Measurements from ENCODE around the gene DOCK3.

Gene DOCK3

DNA sequence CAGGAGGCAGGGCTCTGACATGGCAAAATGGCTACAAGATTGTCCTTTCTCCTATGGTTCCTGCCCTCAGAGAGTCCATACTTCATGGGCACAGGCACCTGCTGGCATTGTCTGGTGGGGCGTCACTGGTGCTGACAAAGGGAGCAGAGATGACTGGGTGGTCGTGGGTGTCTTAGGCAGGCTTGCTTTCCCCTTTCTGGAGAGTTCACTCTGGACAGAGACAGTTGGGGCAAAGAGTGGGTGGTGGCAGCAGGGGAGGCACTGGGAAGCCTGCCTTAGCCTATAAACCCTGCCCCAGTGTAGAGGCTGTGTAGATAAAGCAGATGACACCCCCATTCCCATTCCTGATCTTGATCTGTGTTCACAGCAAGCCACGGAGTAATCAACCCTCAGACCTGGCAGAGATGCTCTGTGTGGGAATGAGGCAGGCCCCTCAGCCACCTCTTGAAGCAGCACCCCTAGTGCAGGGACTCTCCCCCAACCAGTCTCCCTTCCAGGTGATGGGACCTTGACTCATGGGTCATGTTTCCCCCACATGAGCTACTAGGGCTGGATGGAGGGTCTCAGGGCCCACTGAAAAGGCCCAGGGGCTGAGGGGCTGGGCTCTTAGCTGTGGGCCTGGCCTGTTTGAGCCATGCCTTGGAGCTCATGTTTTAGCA, 20.7 kb upstream of the DOCK3 start:
- no peak overlapping the region for H3K27ac ChIP-seq (ENCODE audit: low read length)
- H3K9ac ChIP-seq (ENCODE audit: low read length): no peak overlapping the region
- no peak overlapping the region for H2AFZ ChIP-seq (ENCODE audit: low read depth, low read length)
- no peaks in the 10 kb centered on the region for H3K4me1 ChIP-seq (ENCODE audit: low read length)
- no peaks in the 10 kb centered on the region for H3K27me3 ChIP-seq (ENCODE audit: low read depth, low read length)
- H3K9me3 ChIP-seq (ENCODE audit: insufficient read depth, low read length): no peaks in the 10 kb centered on the region
- TF ChIP-seq, protein P1, sequence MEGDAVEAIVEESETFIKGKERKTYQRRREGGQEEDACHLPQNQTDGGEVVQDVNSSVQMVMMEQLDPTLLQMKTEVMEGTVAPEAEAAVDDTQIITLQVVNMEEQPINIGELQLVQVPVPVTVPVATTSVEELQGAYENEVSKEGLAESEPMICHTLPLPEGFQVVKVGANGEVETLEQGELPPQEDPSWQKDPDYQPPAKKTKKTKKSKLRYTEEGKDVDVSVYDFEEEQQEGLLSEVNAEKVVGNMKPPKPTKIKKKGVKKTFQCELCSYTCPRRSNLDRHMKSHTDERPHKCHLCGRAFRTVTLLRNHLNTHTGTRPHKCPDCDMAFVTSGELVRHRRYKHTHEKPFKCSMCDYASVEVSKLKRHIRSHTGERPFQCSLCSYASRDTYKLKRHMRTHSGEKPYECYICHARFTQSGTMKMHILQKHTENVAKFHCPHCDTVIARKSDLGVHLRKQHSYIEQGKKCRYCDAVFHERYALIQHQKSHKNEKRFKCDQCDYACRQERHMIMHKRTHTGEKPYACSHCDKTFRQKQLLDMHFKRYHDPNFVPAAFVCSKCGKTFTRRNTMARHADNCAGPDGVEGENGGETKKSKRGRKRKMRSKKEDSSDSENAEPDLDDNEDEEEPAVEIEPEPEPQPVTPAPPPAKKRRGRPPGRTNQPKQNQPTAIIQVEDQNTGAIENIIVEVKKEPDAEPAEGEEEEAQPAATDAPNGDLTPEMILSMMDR (IDR thresholded peaks at IDR 0.05; ENCODE audit: low read depth, low read length): no peak
- TF ChIP-seq EZH2phosphoT487 (IDR thresholded peaks at IDR 0.05; ENCODE audit: low read depth): no peak
- H4K20me1 ChIP-seq (ENCODE audit: insufficient read depth, low read length): no peaks in the 10 kb centered on the region
- H3K79me2 ChIP-seq (ENCODE audit: low read length): no peaks in the 10 kb centered on the region
- H3K4me3 ChIP-seq (ENCODE audit: low read length): no peak overlapping the region
- no peak overlapping the region for H3K4me2 ChIP-seq (ENCODE audit: low read length)
- H3K36me3 ChIP-seq (replicated peaks; ENCODE audit: low read depth, low read length): peaks cover 1% of the 10 kb centered on the region

DNA sequence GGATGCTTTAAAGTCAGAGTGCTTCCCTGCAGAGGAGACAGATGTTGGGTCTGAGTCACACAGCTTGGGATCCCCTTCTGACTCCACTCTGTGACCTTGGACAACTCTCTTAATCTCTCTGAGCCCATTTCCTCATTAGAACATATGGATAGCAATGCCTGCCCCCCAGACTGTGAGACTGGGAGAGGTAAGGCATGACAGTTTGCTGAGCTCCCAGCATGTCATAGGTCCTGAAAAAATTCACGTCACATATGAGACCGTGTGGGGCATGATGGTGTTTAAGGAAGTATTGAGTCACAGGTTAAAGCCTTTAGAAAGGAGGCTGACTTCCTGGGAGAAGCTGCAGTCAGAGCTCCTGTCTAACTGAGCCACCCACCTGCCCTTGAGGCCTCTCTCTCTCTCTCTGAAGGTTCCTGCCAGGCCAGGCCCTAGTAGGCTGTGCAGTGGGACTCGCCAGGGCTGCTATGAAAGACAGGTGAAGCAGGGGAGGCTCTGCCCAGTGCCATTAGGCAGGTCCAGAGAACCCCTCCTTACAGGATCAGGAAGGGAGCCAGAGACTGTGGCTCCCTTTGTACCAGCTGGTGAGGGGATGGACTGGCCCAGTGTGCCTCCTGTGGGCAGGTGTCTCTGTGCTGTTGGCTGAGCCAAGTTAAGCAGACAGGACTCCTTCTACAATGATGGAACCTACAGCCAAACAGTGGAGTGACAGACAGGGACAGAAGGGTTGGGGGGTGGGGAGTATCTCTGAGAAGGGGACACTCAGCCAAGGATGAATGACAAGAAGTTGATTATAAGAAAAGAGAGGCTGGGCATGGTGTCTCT, 19.5 kb upstream of the DOCK3 start:
- H3K79me2 ChIP-seq (ENCODE audit: low read length): no peaks in the 10 kb centered on the region

DNA sequence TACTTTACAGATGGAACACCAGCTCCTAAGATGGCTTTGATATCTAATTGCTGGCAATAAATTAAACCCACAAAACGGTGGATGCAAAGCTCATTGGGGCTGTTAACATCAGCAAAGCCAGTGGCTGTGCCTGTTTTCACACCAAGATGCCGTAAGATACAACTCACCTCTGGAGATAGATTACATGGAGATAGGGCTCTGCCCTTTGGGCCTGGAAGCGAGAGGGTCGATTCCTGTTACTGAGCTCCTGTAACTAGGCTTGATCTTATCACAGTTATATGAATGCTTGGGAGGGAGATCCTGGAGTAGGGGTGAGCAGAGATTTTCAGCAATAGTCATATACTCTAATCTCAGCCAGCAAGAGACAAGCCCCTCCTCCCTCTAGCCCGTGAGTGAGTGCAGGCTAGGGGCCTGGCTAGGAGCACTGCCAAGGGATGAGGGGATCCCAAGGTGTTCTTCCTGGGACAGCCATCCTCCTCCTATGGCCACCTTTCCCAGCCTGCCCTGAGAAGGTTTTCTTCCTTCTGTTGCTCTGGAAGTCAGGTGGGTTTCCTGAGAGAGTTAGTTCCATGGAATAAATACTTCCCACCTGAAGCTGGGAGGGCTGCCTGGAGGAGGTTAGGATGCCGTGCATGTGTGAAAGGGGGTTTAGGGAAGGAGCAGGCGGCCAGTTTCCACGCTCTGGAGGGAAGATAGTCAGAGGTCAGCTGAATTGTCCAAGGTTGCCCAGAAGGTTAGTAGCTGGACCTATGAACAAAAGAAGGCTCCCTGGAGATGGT, 18.1 kb upstream of the DOCK3 start:
- no peaks in the 10 kb centered on the region for H3K36me3 ChIP-seq (replicated peaks; ENCODE audit: low read depth, low read length)
- no peak overlapping the region for H3K9ac ChIP-seq (ENCODE audit: low read length)
- no peak overlapping the region for H2AFZ ChIP-seq (ENCODE audit: low read depth, low read length)
- no peaks in the 10 kb centered on the region for H4K20me1 ChIP-seq (ENCODE audit: insufficient read depth, low read length)
- H3K27me3 ChIP-seq (ENCODE audit: low read depth, low read length): no peaks in the 10 kb centered on the region
- H3K4me2 ChIP-seq (ENCODE audit: low read length): no peak overlapping the region
- TF ChIP-seq, protein P1 (IDR thresholded peaks at IDR 0.05; ENCODE audit: low read depth, low read length): no peak
- no peak for TF ChIP-seq EZH2phosphoT487 (IDR thresholded peaks at IDR 0.05; ENCODE audit: low read depth)
- H3K4me3 ChIP-seq (ENCODE audit: low read length): no peak overlapping the region
- H3K79me2 ChIP-seq (ENCODE audit: low read length): no peaks in the 10 kb centered on the region
- no peak overlapping the region for H3K27ac ChIP-seq (ENCODE audit: low read length)
- no peaks in the 10 kb centered on the region for H3K4me1 ChIP-seq (ENCODE audit: low read length)
- no peaks in the 10 kb centered on the region for H3K9me3 ChIP-seq (ENCODE audit: insufficient read depth, low read length)

More for the DNA sequence above, 19.5 kb upstream of the DOCK3 start:
- H3K4me2 ChIP-seq (ENCODE audit: low read length): no peak overlapping the region
- TF ChIP-seq, protein P1 (IDR thresholded peaks at IDR 0.05; ENCODE audit: low read depth, low read length): no peak
- no peak for TF ChIP-seq EZH2phosphoT487 (IDR thresholded peaks at IDR 0.05; ENCODE audit: low read depth)
- H3K9ac ChIP-seq (ENCODE audit: low read length): no peak overlapping the region
- H3K27me3 ChIP-seq (ENCODE audit: low read depth, low read length): no peaks in the 10 kb centered on the region
- no peaks in the 10 kb centered on the region for H3K9me3 ChIP-seq (ENCODE audit: insufficient read depth, low read length)
- no peak overlapping the region for H3K27ac ChIP-seq (ENCODE audit: low read length)
- no peak overlapping the region for H3K4me3 ChIP-seq (ENCODE audit: low read length)
- H4K20me1 ChIP-seq (ENCODE audit: insufficient read depth, low read length): no peaks in the 10 kb centered on the region
- H3K36me3 ChIP-seq (replicated peaks; ENCODE audit: low read depth, low read length): no peaks in the 10 kb centered on the region
- H3K4me1 ChIP-seq (ENCODE audit: low read length): no peaks in the 10 kb centered on the region
- H2AFZ ChIP-seq (ENCODE audit: low read depth, low read length): no peak overlapping the region

DNA sequence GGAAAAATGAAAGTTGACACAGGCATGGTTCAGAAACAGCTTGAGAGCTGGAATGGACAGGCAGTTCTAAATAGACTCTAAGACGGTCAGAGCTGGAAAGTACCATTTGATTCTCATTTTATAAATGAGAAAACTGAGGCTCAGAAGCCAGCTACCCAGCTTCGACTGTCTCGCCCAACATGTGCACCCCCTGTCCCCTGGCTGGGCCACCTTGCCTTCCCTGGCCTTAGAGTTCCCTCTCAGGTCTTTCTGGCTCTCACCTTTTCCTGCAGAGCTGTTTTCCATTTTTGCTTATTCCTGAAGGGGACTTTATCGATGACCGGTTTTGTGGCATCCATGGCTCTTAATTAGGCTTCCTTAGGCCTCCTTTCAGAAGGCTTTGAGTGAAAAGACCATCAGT, 17.3 kb upstream of the DOCK3 start:
- no peak overlapping the region for H3K9ac ChIP-seq (ENCODE audit: low read length)
- H3K27me3 ChIP-seq (ENCODE audit: low read depth, low read length): no peaks in the 10 kb centered on the region
- no peaks in the 10 kb centered on the region for H4K20me1 ChIP-seq (ENCODE audit: insufficient read depth, low read length)
- H3K4me2 ChIP-seq (ENCODE audit: low read length): no peak overlapping the region
- H3K4me3 ChIP-seq (ENCODE audit: low read length): no peak overlapping the region
- no peaks in the 10 kb centered on the region for H3K4me1 ChIP-seq (ENCODE audit: low read length)
- TF ChIP-seq, protein P1 (IDR thresholded peaks at IDR 0.05; ENCODE audit: low read depth, low read length): no peak
- TF ChIP-seq EZH2phosphoT487 (IDR thresholded peaks at IDR 0.05; ENCODE audit: low read depth): no peak
- H3K9me3 ChIP-seq (ENCODE audit: insufficient read depth, low read length): no peaks in the 10 kb centered on the region
- H2AFZ ChIP-seq (ENCODE audit: low read depth, low read length): no peak overlapping the region
- no peaks in the 10 kb centered on the region for H3K79me2 ChIP-seq (ENCODE audit: low read length)
- no peaks in the 10 kb centered on the region for H3K36me3 ChIP-seq (replicated peaks; ENCODE audit: low read depth, low read length)
- no peak overlapping the region for H3K27ac ChIP-seq (ENCODE audit: low read length)
